Superior temporal gyrus (tissue), 1 donor: Measurements from ENCODE around the gene GAL3ST2.
"Not testable (repeated sequence)": the region's sequence is repeated elsewhere in the genome, so short reads cannot be mapped to it uniquely, and the experiment has no call there.

ENCODE experiments used
- DNase-seq: peaks from one replicate; pipeline ENCODE4 v3.0.0-alpha.2; 2016; ENCODE audit errors: extremely low spot score

Gene GAL3ST2

GRCh38 chr2:241768850-241769249, 7.8 kb upstream of the GAL3ST2 start:
- DNase-seq: no peak

DNA sequence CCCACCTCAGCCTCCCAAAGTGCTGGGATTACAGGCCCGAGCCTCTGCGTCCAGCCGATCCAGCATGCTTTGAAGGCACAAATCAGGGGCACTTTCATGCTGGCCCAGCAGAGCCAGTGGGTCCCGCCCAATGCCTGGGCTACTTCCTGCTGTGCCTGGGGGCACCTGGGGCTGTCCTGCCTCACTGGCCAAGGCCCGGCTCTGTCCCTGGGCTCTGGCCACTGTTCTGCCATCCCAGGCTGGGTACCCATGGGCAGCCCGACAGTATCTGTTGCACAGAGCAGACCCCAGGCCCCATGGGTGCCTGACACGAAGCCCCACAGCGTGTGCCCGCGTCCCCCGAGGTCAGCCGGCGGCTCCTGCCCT, 6.8 kb upstream of the GAL3ST2 start:
- no peak for DNase-seq

- no peak for DNase-seq
Observed at GRCh38 chr2:241770185-241770935, 6.3 kb upstream of the GAL3ST2 start.

GRCh38 chr2:241770936-241771285, 5.7 kb upstream of the GAL3ST2 start:
- no peak for DNase-seq

GRCh38 chr2:241771286-241772062, 5.1 kb upstream of the GAL3ST2 start:
- no peak for DNase-seq

- DNase-seq: no peak
Observed at GRCh38 chr2:241772063-241772499, 4.5 kb upstream of the GAL3ST2 start.

DNA sequence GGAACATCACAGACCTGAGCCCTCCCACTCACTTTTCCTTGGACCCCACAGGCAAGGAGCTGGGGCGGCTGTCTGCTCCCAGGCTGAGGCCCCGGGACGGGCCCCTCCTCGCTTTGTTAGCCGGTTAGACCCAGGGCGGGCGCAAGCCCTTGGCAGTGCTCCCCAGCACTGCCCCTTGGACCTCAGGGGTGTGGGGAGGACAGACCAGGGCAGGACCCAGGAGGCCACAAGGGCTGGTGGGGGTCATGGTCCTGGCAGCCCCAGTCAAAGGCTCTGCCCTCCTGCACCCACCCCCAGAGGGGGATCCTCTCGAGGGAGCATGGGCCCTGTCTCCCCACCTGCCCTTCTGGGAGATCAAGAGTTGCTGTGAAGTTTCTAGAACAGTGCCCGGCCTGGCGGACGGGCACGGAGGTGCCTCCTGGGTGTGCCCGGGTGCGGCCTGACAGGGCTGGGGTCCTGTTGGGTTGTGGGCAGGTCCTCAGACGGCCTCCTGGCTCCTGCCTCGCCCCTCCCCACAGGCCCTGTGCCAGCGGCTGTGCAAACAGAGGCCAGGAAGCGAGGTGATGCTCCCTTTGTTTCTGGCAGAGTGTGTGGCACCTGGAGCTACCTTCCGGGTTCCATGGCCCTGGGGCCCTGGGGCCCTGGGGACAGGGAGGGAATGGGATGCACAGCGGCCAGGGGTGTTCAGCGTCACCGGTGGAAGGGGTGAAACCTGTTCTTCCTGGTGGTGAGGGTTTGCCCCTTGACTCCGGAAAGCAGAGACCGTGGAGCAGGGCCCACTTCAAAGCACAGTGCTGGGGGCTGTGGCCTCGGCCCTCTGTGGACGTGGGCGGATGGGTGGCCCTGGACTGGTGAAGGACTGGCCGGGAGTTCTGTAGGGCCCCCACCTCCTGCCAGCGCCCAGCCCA, 2.9 kb upstream of the GAL3ST2 start:
- DNase-seq: no peak

DNA sequence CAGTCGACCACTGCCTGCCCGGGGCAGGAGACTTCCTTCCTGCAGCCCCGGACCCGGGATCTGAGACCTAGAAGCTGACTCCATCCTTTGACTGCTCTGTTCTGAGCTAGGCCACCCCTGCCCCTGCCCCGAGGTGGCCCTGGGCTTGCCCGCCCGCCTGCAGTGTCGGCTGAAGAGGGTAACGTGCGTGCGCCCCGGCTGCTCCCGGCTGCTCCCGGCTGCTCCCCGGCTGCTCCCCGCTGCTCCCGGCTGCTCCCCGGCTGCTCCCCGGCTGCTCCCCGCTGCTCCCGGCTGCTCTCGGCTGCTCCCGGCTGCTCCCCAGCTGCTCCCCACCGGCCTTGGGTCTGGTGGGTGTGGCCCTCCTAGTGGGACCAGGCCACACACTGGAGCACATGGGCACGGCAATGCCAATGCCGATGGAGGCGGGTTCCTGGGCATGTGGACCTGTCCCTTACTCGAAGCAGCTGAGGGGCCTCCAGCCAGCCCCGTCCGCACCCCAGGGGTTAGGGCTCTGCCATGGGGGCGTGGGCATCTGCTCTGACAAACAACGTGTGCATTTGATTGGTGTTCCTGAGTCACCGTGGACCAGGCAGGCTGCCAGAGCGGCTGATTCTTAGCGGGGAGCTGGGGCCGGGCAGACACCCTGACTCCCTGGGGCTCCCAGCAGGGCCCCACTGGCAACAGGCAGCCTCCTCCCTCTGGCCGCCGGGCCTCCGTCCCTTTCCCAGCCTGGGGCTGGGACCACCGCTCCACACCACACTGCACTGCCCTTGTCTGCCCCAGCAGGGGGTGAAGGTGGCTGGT, 2.0 kb upstream of the GAL3ST2 start:
- no peak for DNase-seq

GRCh38 chr2:241775223-241776177, 1.1 kb upstream of the GAL3ST2 start:
- DNase-seq: no peak

DNA sequence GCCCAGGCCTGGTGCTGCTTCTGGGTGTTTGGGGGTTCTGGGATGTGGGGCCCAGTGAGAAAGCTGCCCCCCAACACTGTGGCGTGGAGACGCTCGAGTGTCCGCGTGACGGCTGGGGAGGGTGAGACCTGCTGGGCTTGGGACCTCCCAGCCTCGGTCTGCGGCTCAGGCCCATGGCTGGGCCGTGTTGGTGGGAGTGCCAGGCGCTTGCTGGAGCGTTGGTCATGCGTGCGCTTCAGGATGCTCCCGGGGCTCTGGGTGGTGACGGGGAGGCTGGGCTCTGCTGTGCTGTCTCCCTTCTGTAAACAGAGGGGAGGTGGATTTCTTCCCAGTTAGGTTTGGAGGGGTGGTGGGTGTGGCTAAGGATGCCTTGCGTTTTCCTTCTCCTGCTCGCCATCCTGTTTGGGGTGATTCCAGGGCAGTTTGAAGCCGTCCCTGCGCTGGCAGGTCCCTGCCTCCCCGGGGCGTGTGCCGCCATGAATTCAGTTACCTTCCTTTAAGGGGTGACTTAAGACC, 606 bp downstream of the GAL3ST2 start:
- no peak for DNase-seq

DNA sequence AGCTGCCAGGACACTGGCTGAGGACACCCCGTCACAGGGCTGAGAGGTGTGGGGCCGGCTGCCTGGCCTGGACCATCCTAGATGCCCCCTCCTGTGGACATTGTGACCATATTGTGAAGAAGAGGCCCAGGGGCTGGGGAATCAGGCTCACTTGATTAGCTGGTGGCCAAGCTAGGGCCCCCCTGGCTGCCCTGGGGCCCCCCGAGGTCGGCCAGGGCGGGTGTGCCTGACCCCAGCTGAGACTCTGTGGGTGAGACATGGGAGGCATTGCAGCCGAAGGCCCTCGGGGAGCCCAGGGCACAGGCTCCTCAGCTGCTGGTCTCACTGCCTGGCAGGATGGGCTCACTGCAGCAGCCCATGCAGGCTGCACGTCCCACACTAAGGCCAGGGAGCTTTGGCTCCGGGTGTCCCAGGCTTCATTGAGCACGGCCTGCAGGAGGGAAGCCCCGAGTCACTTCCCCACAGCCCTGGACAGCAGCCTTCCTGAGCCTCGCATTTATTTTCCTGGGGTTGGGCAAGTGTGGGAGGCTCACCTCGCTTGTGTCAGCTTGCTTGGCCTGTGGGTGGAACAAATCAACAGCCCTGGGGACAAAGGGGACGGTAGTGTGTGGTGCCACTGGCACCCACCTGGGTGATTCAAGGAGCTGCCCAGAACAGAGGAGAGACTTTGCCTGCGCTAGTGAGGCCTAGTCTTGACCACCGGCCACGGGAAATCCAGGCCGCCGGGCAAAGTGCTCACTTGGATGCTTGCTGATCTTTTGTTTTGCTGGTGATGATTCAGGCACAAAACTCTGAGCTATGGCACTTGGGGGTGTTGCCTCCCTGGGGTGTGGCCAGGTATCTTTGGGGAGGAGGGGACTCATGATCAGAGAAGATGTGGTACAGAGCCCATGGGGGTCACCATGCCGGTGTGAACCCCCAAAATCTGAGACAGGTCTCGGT, 1.3 kb downstream of the GAL3ST2 start:
- no peak for DNase-seq

- no peak for DNase-seq
Observed at GRCh38 chr2:241780939-241781569, 4.4 kb downstream of the GAL3ST2 start.

- not testable (repeated sequence) for DNase-seq
Observed at GRCh38 chr2:241782053-241782452, 5.4 kb downstream of the GAL3ST2 start.

- no peak for DNase-seq
Observed at GRCh38 chr2:241788135-241788534, 11.5 kb downstream of the GAL3ST2 start.

GRCh38 chr2:241788572-241788971, 11.9 kb downstream of the GAL3ST2 start:
- no peak for DNase-seq

GRCh38 chr2:241791385-241791784, 14.8 kb downstream of the GAL3ST2 start:
- DNase-seq: not testable (repeated sequence)

GRCh38 chr2:241793385-241793784, 16.8 kb downstream of the GAL3ST2 start:
- no peak for DNase-seq

DNA sequence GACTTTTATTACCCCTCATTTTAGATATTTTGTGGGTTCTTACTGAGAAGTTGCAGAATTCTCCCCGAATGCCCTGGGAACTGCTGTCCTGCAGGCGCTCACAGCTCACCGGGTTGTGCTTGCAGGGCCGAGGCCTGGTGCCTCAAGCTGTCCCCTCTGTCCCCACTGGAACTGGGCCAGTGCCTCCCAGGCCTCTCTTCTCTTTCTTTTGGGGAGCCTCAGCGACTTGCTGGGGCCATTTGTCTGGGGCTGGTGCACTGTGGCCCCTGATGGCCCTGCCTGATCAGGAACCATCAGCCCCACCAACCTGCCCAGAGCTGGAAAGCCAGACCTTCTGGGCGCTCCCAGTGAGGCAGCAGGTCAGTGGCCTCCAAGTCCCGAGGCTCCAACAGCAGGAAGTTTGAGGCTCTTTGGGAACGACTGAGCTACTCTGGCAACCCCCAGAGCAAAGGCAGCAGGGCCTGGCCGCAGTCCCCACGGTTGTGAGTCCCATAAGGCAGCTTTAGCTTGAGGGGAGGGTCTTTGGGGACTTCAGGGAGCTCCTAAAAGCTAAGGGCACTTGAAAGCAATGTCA, 17.7 kb downstream of the GAL3ST2 start:
- no peak for DNase-seq
